ENCODE results near the gene MFSD6.

The MFSD6 gene

DNA sequence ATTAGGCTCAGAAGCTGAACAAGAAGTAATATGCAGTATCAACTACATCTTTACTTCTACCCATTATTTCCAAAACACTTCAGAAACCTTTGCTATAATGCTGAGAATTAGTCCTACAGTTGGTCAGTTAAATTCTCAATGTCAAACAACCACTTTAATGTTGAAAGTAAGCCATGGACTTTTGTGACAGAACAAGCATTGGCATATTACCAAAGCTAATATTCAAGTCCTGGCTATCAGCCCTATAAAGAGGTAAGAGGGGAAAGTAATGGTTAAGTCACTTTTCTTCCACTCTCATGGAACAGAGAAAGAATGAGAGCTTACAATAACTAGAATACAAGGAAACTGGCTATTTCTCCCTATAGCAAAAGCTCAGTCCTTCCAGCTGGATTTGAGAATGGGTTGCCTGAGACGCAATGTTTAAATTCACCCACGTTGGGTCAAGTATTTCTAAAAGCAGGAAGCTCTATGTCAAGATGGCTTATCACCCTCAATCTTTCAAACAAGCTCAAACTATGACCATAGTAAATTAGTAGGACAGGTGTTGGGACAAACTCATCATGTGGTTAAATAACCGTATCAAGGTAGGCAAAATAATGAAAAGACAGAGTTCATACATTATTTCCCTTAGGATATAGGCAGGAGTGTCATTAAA, 31.4 kb upstream of the MFSD6 start:
- no peak overlapping the region for H3K9ac ChIP-seq (ENCODE audit: low read length)
- no peaks in the 10 kb centered on the region for H3K9me3 ChIP-seq (ENCODE audit: control insufficient read depth, low read depth, low read length)
- H3K36me3 ChIP-seq (ENCODE audit: control insufficient read depth, low read depth, low read length) = no peaks in the 10 kb centered on the region
- no peaks in the 10 kb centered on the region for H3K4me1 ChIP-seq (ENCODE audit: control insufficient read depth, low read depth, low read length)
- H3K4me3 ChIP-seq (ENCODE audit: low read length) = no peak overlapping the region
- no peak overlapping the region for H3K27ac ChIP-seq (ENCODE audit: low read length)
- no peaks in the 10 kb centered on the region for H3K27me3 ChIP-seq (ENCODE audit: control insufficient read depth, insufficient read depth, low read length)

DNA sequence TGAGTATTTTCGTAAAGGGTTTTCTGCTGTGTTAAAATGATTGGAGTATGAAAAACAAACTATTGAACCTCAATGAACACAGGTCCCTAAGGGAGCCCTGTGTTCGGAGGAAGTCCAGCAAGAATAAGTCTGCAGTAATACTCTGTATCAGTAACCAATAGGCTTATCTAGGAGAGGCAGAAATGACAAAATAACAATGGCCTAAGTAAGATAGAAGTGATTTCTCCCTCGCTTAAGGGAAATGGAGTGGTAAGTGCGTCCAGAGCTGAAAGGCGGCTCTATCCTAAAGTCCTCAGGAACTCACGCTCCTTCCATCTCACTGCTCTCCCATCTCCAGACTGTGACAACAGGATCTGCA, 29.3 kb upstream of the MFSD6 start:
- no peaks in the 10 kb centered on the region for H3K36me3 ChIP-seq (ENCODE audit: control insufficient read depth, low read depth, low read length)
- no peak overlapping the region for H3K27ac ChIP-seq (ENCODE audit: low read length)
- H3K27me3 ChIP-seq (ENCODE audit: control insufficient read depth, insufficient read depth, low read length) = no peaks in the 10 kb centered on the region
- no peaks in the 10 kb centered on the region for H3K4me1 ChIP-seq (ENCODE audit: control insufficient read depth, low read depth, low read length)
- no peaks in the 10 kb centered on the region for H3K9me3 ChIP-seq (ENCODE audit: control insufficient read depth, low read depth, low read length)
- no peak overlapping the region for H3K4me3 ChIP-seq (ENCODE audit: low read length)
- no peak overlapping the region for H3K9ac ChIP-seq (ENCODE audit: low read length)

DNA sequence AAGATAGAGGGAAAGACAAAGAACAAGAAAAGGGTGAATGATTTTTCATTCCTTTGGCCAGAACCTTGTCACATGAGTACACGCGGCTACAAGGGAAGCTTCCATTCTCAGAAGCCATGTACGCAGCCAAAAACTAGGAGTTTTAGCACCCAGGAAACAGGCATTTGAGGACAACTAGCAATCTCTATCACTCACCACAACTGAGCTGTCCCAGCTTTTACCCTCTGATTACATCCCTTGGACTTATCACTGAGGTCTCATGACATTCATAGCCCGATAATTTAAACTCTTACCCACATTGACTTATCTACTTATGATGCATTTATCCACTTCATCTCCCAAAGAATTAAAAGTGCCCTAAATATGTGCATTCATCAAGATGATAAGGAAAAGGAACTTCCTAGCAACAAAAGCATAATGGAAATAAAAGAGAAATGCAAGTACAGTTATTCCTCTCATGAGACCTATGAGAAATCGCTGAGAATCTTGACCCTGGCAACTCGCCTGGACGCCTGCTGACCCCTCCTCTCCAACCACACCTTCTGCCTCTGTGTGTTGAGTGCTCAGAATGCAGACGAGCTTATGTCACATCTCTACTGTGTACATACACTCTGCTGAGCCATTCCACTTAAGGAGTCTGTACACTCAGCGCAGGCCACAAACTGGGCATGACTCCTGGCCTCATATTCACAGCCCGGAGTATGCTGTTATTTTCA, 28.7 kb upstream of the MFSD6 start:
- no peaks in the 10 kb centered on the region for H3K36me3 ChIP-seq (ENCODE audit: control insufficient read depth, low read depth, low read length)
- H3K4me3 ChIP-seq (ENCODE audit: low read length) = no peak overlapping the region
- no peaks in the 10 kb centered on the region for H3K4me1 ChIP-seq (ENCODE audit: control insufficient read depth, low read depth, low read length)
- H3K9me3 ChIP-seq (ENCODE audit: control insufficient read depth, low read depth, low read length) = no peaks in the 10 kb centered on the region
- H3K27ac ChIP-seq (ENCODE audit: low read length) = no peak overlapping the region
- no peaks in the 10 kb centered on the region for H3K27me3 ChIP-seq (ENCODE audit: control insufficient read depth, insufficient read depth, low read length)
- no peak overlapping the region for H3K9ac ChIP-seq (ENCODE audit: low read length)

DNA sequence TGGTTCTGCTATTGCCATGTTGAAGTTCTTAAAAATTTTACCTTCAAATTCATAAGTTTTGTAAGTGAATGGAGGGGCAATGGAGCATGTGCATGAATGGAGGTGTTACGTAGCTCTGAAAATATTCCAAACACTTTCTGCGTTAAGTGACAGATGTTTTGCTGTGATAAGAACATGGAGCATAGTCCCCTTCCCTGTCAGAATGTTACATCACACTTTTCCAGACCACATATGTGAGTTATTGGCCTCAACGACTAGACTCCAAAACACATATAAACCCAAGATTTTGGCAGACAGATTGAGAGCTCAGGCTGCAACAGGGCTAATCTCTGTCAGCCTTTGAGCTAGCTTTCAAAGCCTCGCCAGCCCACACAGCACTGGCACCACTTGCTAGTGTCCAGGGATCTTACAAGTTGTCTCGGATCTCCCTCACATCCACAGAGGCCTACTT, 27.2 kb upstream of the MFSD6 start:
- Histone ChIP-seq H3K36me3 (ENCODE audit: control insufficient read depth, low read depth, low read length) (no peaks in the 10 kb centered on the region), H3K27ac (ENCODE audit: low read length) (no peak overlapping the region), H3K4me3 (ENCODE audit: low read length) (no peak overlapping the region), H3K27me3 (ENCODE audit: control insufficient read depth, insufficient read depth, low read length) (no peaks in the 10 kb centered on the region), H3K9ac (ENCODE audit: low read length) (no peak overlapping the region), H3K4me1 (ENCODE audit: control insufficient read depth, low read depth, low read length) (no peaks in the 10 kb centered on the region), H3K9me3 (ENCODE audit: control insufficient read depth, low read depth, low read length) (no peaks in the 10 kb centered on the region)

DNA sequence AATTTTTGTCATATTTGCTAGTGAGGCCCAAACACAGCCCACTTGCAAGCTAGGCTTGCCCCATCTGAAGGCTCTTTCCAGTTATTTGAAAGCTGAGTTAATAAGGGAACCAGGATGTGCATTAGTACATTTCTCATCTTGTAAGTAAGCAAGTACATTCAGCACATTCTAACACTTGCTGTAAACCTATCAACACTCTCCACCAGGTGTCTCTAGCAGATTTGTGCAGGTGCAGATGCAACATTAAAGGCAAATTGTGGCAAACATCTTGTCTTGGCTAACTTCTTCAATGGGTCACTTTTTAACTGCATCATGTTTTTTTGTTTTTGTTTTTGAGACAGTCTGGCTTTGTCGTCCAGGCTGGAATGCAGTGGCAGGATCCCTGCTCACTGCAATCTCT, 25.3 kb upstream of the MFSD6 start:
- Histone ChIP-seq H3K36me3 (ENCODE audit: control insufficient read depth, low read depth, low read length) (no peaks in the 10 kb centered on the region), H3K9ac (ENCODE audit: low read length) (no peak overlapping the region)

DNA sequence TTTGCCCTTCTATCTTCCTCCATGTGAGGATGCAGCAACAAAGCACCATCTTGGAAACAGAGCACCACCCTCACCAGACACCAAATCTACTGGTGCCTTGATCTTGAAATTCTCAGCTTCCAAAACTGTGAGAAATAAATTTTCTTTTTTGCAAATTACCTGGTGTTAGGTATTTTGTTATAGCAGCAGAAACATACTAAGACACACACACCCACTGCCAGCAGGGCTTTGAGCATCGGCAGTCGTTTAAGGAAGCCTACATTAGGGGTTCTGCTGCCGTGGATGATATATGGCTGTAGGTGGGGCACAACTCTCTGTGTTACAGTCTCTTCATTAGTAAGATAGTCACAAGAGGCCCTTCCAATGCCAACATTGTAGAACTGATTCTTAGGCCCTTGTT, 20.7 kb upstream of the MFSD6 start:
- H3K9ac ChIP-seq (ENCODE audit: low read length) = no peak overlapping the region
- no peak overlapping the region for H3K27ac ChIP-seq (ENCODE audit: low read length)
- H3K4me1 ChIP-seq (ENCODE audit: control insufficient read depth, low read depth, low read length) = no peaks in the 10 kb centered on the region

More for the DNA sequence above, 25.3 kb upstream of the MFSD6 start:
- Histone ChIP-seq H3K27ac (ENCODE audit: low read length) (no peak overlapping the region), H3K4me3 (ENCODE audit: low read length) (no peak overlapping the region), H3K4me1 (ENCODE audit: control insufficient read depth, low read depth, low read length) (no peaks in the 10 kb centered on the region), H3K9me3 (ENCODE audit: control insufficient read depth, low read depth, low read length) (no peaks in the 10 kb centered on the region), H3K27me3 (ENCODE audit: control insufficient read depth, insufficient read depth, low read length) (no peaks in the 10 kb centered on the region)

DNA sequence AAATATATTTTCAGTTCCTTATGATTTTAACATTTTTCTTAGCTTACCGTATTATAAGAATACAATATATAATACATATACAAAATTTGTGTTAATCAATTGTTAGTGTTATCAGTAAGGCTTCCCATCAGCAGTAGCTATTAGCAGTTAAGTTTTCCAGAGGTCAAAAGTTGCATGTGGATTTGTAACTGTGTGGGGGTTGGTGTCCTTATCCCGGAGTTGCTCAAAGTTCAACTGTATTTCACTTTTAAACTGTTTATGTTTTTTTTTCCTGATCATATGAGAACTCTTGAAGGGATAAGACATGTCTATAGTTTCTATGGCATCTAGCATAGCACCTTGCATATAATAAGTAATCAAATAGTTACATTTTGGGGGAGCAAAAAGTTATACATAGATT, 11.9 kb upstream of the MFSD6 start:
- no peaks in the 10 kb centered on the region for H3K9me3 ChIP-seq (ENCODE audit: control insufficient read depth, low read depth, low read length)
- no peaks in the 10 kb centered on the region for H3K36me3 ChIP-seq (ENCODE audit: control insufficient read depth, low read depth, low read length)
- no peak overlapping the region for H3K4me3 ChIP-seq (ENCODE audit: low read length)
- H3K4me1 ChIP-seq (ENCODE audit: control insufficient read depth, low read depth, low read length) = no peaks in the 10 kb centered on the region
- H3K9ac ChIP-seq (ENCODE audit: low read length) = no peak overlapping the region
- H3K27me3 ChIP-seq (ENCODE audit: control insufficient read depth, insufficient read depth, low read length) = no peaks in the 10 kb centered on the region
- no peak overlapping the region for H3K27ac ChIP-seq (ENCODE audit: low read length)

More for the DNA sequence above, 20.7 kb upstream of the MFSD6 start:
- no peaks in the 10 kb centered on the region for H3K9me3 ChIP-seq (ENCODE audit: control insufficient read depth, low read depth, low read length)
- no peaks in the 10 kb centered on the region for H3K36me3 ChIP-seq (ENCODE audit: control insufficient read depth, low read depth, low read length)
- H3K27me3 ChIP-seq (ENCODE audit: control insufficient read depth, insufficient read depth, low read length) = no peaks in the 10 kb centered on the region
- H3K4me3 ChIP-seq (ENCODE audit: low read length) = no peak overlapping the region

DNA sequence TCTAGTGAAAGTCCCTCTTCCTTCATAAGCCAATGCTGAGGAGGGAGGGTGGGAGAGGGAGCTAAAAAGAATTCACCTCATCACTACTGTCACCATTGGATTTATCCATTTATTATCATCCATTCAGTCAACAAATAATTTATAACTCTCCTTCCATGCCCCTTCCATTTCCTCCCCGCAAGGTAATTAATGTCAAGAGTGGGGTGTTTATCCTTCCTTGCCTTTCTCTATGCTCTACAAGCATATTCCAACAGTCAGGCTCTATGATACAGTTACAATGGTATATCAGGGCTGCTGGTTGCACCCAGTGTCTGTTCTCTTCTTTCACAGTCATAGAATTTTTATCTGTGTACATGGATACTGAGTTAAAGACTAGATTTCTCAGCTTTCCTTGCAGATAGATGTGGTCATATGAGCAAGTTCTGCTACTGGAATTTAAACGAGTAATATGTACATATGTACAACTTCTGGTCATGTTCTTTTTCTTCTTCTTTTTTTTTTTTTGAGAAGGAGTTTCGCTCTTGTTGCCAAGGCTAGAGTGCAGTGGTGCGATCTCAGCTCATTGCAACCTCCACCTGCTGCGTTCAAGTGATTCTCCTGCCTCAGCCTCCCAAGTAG, 5.1 kb upstream of the MFSD6 start:
- H3K4me3 ChIP-seq (ENCODE audit: low read length) = no peak overlapping the region
- peaks cover 16% of the 10 kb centered on the region for H3K27me3 ChIP-seq (ENCODE audit: control insufficient read depth, insufficient read depth, low read length)
- H3K27ac ChIP-seq (ENCODE audit: low read length) = no peak overlapping the region
- H3K36me3 ChIP-seq (ENCODE audit: control insufficient read depth, low read depth, low read length) = no peaks in the 10 kb centered on the region
- no peaks in the 10 kb centered on the region for H3K9me3 ChIP-seq (ENCODE audit: control insufficient read depth, low read depth, low read length)
- no peak overlapping the region for H3K9ac ChIP-seq (ENCODE audit: low read length)
- H3K4me1 ChIP-seq (ENCODE audit: control insufficient read depth, low read depth, low read length) = no peaks in the 10 kb centered on the region

DNA sequence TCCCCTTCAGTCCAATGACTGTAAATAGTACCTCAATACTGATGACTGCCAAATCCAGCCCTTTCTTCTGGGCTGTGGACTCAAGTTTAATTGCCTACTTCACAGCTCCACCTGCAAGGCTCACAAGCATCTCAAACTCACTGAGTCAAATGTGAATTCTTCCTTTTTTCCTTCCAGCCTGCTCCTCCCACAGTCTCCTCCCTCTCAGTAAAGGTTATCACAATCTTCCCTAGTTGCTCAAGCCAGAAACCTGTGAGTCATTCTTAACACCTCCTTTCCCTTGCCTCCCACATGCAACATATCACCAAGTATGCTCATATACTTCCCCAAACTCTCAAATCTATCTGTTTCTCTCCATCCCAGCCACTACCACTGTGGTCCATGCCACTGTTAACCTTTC, 3.7 kb upstream of the MFSD6 start:
- no peak overlapping the region for H3K9ac ChIP-seq (ENCODE audit: low read length)
- H3K4me3 ChIP-seq (ENCODE audit: low read length) = no peak overlapping the region
- H3K4me1 ChIP-seq (ENCODE audit: control insufficient read depth, low read depth, low read length) = peaks cover 2% of the 10 kb centered on the region
- no peaks in the 10 kb centered on the region for H3K9me3 ChIP-seq (ENCODE audit: control insufficient read depth, low read depth, low read length)
- no peaks in the 10 kb centered on the region for H3K36me3 ChIP-seq (ENCODE audit: control insufficient read depth, low read depth, low read length)
- peaks cover 25% of the 10 kb centered on the region for H3K27me3 ChIP-seq (ENCODE audit: control insufficient read depth, insufficient read depth, low read length)
- no peak overlapping the region for H3K27ac ChIP-seq (ENCODE audit: low read length)

DNA sequence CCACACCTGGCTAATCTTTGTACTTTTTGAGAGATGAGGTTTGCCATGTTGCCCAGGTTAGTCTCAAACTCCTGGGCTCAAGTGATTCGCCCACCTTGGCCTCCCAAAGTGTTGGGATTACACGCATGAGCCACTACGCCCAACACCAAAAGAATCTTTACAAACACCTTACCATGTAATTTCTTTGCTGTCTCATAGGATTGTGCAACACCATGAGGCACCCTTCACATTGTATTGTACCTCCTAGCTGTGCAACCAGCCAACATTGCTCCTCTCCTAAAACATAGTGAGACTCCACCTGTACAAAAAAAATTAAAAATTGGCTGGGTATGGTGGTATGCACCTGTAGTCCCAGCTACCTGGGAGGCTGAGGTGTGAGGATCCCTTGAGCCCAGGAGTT, 3.1 kb upstream of the MFSD6 start:
- Histone ChIP-seq H3K27ac (ENCODE audit: low read length) (no peak overlapping the region), H3K27me3 (ENCODE audit: control insufficient read depth, insufficient read depth, low read length) (peaks cover 31% of the 10 kb centered on the region), H3K4me3 (ENCODE audit: low read length) (no peak overlapping the region), H3K36me3 (ENCODE audit: control insufficient read depth, low read depth, low read length) (no peaks in the 10 kb centered on the region), H3K9ac (ENCODE audit: low read length) (no peak overlapping the region), H3K9me3 (ENCODE audit: control insufficient read depth, low read depth, low read length) (no peaks in the 10 kb centered on the region), H3K4me1 (ENCODE audit: control insufficient read depth, low read depth, low read length) (peaks cover 2% of the 10 kb centered on the region)

DNA sequence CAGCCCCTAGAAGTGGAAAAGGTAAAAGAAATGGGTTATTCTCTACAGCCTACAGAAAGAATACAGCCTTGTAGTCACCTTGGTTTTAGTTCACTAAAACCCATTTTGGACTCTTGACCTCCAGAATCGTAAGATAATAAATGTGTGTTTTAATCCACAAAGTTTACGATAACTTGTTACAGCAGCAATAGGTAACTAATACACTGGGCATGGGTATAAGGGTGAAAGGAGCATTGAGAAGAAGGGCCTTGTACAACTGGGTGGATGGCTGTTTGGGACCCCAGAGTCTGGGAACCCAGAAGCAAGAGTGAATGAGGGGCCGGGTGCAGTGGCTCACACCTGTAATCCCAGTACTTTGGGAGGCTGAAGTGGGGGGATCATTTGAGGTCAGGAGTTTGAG, 2.2 kb upstream of the MFSD6 start:
- Histone ChIP-seq H3K9ac (ENCODE audit: low read length) (no peak overlapping the region), H3K27me3 (ENCODE audit: control insufficient read depth, insufficient read depth, low read length) (peaks cover 38% of the 10 kb centered on the region)

DNA sequence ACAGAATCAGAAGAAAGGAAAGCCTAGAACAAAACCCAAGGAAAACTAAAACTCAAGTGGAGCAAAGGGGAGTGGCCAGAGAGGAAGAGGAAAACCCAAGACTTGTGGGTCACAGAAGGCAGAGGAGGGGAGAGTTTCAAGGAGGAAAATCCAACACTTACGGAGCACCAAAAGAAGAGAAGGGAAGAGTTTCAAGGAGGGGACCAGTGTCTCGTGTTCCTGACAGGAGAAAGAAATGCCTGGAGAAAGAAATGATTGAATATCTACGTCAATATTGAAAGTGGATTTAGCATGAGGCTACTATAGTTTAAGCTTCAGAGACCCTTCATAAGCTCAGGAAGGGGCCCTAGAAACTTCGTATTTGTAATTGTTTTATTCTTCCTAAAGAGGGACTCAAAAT, 1.4 kb upstream of the MFSD6 start:
- no peak overlapping the region for H3K4me3 ChIP-seq (ENCODE audit: low read length)
- H3K9me3 ChIP-seq (ENCODE audit: control insufficient read depth, low read depth, low read length) = no peaks in the 10 kb centered on the region
- peaks cover 2% of the 10 kb centered on the region for H3K4me1 ChIP-seq (ENCODE audit: control insufficient read depth, low read depth, low read length)
- no peaks in the 10 kb centered on the region for H3K36me3 ChIP-seq (ENCODE audit: control insufficient read depth, low read depth, low read length)
- peaks cover 38% of the 10 kb centered on the region for H3K27me3 ChIP-seq (ENCODE audit: control insufficient read depth, insufficient read depth, low read length)
- no peak overlapping the region for H3K27ac ChIP-seq (ENCODE audit: low read length)
- H3K9ac ChIP-seq (ENCODE audit: low read length) = no peak overlapping the region

More for the DNA sequence above, 2.2 kb upstream of the MFSD6 start:
- Histone ChIP-seq H3K27ac (ENCODE audit: low read length) (no peak overlapping the region), H3K36me3 (ENCODE audit: control insufficient read depth, low read depth, low read length) (no peaks in the 10 kb centered on the region), H3K4me1 (ENCODE audit: control insufficient read depth, low read depth, low read length) (peaks cover 2% of the 10 kb centered on the region), H3K9me3 (ENCODE audit: control insufficient read depth, low read depth, low read length) (no peaks in the 10 kb centered on the region), H3K4me3 (ENCODE audit: low read length) (no peak overlapping the region)

Data from iPS-18a (cell line).